CD4-positive, alpha-beta T cell treated with Interleukin-15 for 1 hour (primary cell): ENCODE data around the gene PPOX.

ENCODE experiments used
- DNase-seq: peaks from one replicate; pipeline ENCODE4 v3.0.0-alpha.2; 2020

PPOX gene

GRCh38 chr1:161153682-161154337 lies 12.4 kb upstream of the PPOX start, which contains the start of gene UFC1:
UFC1 (plus strand) TSS chr1:161153978; CDS start chr1:161153998, 20 bp downstream.
- peak; percentile 90 for DNase-seq

GRCh38 chr1:161157867-161158266 lies 8.4 kb upstream of the PPOX start:
- DNase-seq: no peak

GRCh38 chr1:161158316-161159010 lies 7.8 kb upstream of the PPOX start:
- no peak for DNase-seq

GRCh38 chr1:161159087-161159912 lies 6.9 kb upstream of the PPOX start, which contains the start of gene USP21:
USP21 (plus strand) TSS chr1:161159500; CDS start chr1:161160641, 1,141 bp downstream.
- peak; percentile 91 for DNase-seq

- no peak for DNase-seq
These were observed 6.3 kb upstream of the PPOX start for GRCh38 chr1:161159913-161160243.

GRCh38 chr1:161160671-161161145 lies 5.5 kb upstream of the PPOX start:
- no peak for DNase-seq

- DNase-seq: no peak
These were observed 4.6 kb upstream of the PPOX start for GRCh38 chr1:161161652-161162051.

GRCh38 chr1:161162052-161162451 lies 4.2 kb upstream of the PPOX start:
- no peak for DNase-seq

GRCh38 chr1:161162806-161163205 lies 3.4 kb upstream of the PPOX start:
- no peak for DNase-seq

- DNase-seq: no peak
These were observed 2.4 kb upstream of the PPOX start for GRCh38 chr1:161163793-161164192.

GRCh38 chr1:161164901-161165610 lies 1.2 kb upstream of the PPOX start:
- no peak for DNase-seq

- no peak for DNase-seq
These were observed 683 bp downstream of the PPOX start for GRCh38 chr1:161166669-161167548.

- DNase-seq: no peak
These were observed 2.7 kb downstream of the PPOX start for GRCh38 chr1:161168906-161169305.

GRCh38 chr1:161171191-161171590 lies 5.0 kb downstream of the PPOX start:
- DNase-seq: no peak

GRCh38 chr1:161171696-161172095 lies 5.5 kb downstream of the PPOX start:
- DNase-seq: no peak

- DNase-seq: no peak
These were observed 6.1 kb downstream of the PPOX start for GRCh38 chr1:161172349-161172748.

GRCh38 chr1:161172776-161173376 lies 6.7 kb downstream of the PPOX start:
- DNase-seq: no peak

- no peak for DNase-seq
These were observed 7.5 kb downstream of the PPOX start for GRCh38 chr1:161173711-161174110.

- no peak for DNase-seq
These were observed 8.7 kb downstream of the PPOX start for GRCh38 chr1:161174911-161175310.

- DNase-seq: no peak
These were observed 9.7 kb downstream of the PPOX start for GRCh38 chr1:161175771-161176453.
